Gastrocnemius medialis (tissue), 4 donors: ENCODE measurements around the gene DIPK1B.

Experiments used
- POLR2A ChIP-seq, 2 donors: fragments of 450-650 bp; IDR thresholded peaks; one replicate each; pipeline ENCODE4 v1.6.1; 2017; ENCODE audit warnings: antibody characterized with exemption in 2 of 2, mild to moderate bottlenecking in 2 of 2, moderate library complexity in 2 of 2
- TF ChIP-seq, protein P1 (sequence below), 5 experiments: fragments of 450-650 bp in 3 of 5; fragments of 200-600 bp in 2 of 5; sonication (generic) in 2 of 5; IDR thresholded peaks in 4 of 5; conservative IDR thresholded peaks in 1 of 5; 1 replicate in 4 of 5; 2 replicates in 1 of 5; pipeline ENCODE4 v1.5.1; 2016 to 2019; ENCODE audit warnings: antibody characterized with exemption in 5 of 5, mild to moderate bottlenecking in 3 of 5, moderate library complexity in 3 of 5

DNA sequence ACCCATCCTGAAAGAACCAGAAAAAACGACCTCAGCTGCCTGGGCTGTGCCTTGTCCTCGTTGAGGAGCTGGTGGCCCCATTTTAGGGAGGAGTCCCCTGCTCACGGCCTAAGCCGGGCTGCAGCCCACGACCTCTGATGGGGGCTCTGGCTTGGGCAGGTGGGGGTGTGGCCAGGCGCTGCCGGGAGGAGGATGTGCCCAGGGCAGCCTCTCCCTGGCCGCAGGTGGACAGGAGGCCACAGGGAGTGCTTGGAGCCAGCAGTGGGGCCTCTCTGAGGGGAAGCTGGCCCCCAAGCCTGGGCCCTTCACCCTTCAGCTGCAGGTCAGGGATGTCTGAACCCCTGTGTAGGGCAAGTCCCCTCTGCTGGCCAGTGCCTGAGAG, 2.5 kb downstream of the DIPK1B start:
- TF ChIP-seq, protein P1, sequence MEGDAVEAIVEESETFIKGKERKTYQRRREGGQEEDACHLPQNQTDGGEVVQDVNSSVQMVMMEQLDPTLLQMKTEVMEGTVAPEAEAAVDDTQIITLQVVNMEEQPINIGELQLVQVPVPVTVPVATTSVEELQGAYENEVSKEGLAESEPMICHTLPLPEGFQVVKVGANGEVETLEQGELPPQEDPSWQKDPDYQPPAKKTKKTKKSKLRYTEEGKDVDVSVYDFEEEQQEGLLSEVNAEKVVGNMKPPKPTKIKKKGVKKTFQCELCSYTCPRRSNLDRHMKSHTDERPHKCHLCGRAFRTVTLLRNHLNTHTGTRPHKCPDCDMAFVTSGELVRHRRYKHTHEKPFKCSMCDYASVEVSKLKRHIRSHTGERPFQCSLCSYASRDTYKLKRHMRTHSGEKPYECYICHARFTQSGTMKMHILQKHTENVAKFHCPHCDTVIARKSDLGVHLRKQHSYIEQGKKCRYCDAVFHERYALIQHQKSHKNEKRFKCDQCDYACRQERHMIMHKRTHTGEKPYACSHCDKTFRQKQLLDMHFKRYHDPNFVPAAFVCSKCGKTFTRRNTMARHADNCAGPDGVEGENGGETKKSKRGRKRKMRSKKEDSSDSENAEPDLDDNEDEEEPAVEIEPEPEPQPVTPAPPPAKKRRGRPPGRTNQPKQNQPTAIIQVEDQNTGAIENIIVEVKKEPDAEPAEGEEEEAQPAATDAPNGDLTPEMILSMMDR (IDR thresholded peaks at IDR 0.05 in 4 of 5, conservative IDR thresholded peaks at IDR 0.05 in 1 of 5), result no peak
- no peak for TF ChIP-seq POLR2A (IDR thresholded peaks at IDR 0.05)
